Spinal cord (tissue), 10 donors: ENCODE results near the gene XAB2. TPM values are rescaled to one million over a fixed set of nuclear protein-coding genes. Genes with fewer than 3 reads are reported as not detected.

Experiments
- DNase-seq, 6 donors: peaks; one replicate each; pipeline versions ENCODE4 v3.0.0 to v3.0.0-alpha.2; 2013 to 2015; ENCODE audit warnings: low spot score in 6 of 6, low read depth in 4 of 6
- H3K27ac ChIP-seq: one replicate; pipeline ENCODE4 v1.5.1; 2013; ENCODE audit warnings: low read depth, low read length, control low read depth
- H3K27me3 ChIP-seq: one replicate; pipeline ENCODE4 v1.6.1; 2013; ENCODE audit warnings: low read length; ENCODE audit not compliant: control insufficient read depth, insufficient read depth
- H3K36me3 ChIP-seq: one replicate; pipeline ENCODE4 v1.6.1; 2013; ENCODE audit warnings: low read length; ENCODE audit not compliant: control insufficient read depth, insufficient read depth
- H3K4me1 ChIP-seq: one replicate; pipeline ENCODE4 v1.6.1; 2013; ENCODE audit warnings: low read length; ENCODE audit not compliant: control insufficient read depth, insufficient read depth
- H3K4me3 ChIP-seq: one replicate; pipeline ENCODE4 v1.5.1; 2013; ENCODE audit warnings: low read depth, low read length, control low read depth
- H3K9me3 ChIP-seq: one replicate; pipeline ENCODE4 v1.6.1; 2013; ENCODE audit warnings: low read length; ENCODE audit not compliant: control insufficient read depth, insufficient read depth
- WGBS: methylation state at CpG from one replicate; pipeline ENCODE4 v1.1.5; 2013; ENCODE audit warnings: missing lambda C conversion rate; ENCODE audit not compliant: insufficient coverage; 5-methylcytosine and 5-hydroxymethylcytosine counted together
- long read RNA-seq, 4 donors: transcript quantifications; one replicate each; lab custom pipeline, GENCODE V29; 2026
- polyA plus RNA-seq, 2 donors: library from polyadenylated mRNA; unstranded; fragments of 120-200 nt; gene quantifications; one replicate each; pipeline ENCODE4 v1.2.1, GENCODE V29; 2013; ENCODE audit not compliant: insufficient read length in 2 of 2
- total RNA-seq, 2 donors: library from RNA; depleted of rRNA in 1 of 2; stranded (reverse); fragments of 120-200 nt in 1 of 2; fragments of >200 nt in 1 of 2; gene quantifications; one replicate each; pipeline versions ENCODE4 v1.2.3 to v1.2.4, GENCODE V29; 2013 to 2014
- donor health status: healthy.

The XAB2 gene
- total RNA-seq (10 to 100 TPM; 18.6 to 29.3 TPM), polyA plus RNA-seq (10 to 100 TPM; 34.6 to 38.5 TPM)
- long read RNA-seq, donor 1, transcript XAB2-201 (19 exons, 2,667 nt), result major isoform, 6 of 6 reads
- long read RNA-seq, donor 1, partial matches to known transcripts, result 0 of 6 reads
- long read RNA-seq, donor 1, other reads (novel, unspliced or antisense), result 0 of 6 reads
- long read RNA-seq, donor 2, partial matches to known transcripts, result 0 of 1 reads
- long read RNA-seq, donor 2, other reads (novel, unspliced or antisense), result 0 of 1 reads
- long read RNA-seq, donor 3, partial matches to known transcripts, result 0 of 2 reads
- long read RNA-seq, donor 3, other reads (novel, unspliced or antisense), result 0 of 2 reads
- long read RNA-seq, donor 4, partial matches to known transcripts, result 0 of 1 reads
- long read RNA-seq, donor 4, other reads (novel, unspliced or antisense), result 0 of 1 reads

DNA sequence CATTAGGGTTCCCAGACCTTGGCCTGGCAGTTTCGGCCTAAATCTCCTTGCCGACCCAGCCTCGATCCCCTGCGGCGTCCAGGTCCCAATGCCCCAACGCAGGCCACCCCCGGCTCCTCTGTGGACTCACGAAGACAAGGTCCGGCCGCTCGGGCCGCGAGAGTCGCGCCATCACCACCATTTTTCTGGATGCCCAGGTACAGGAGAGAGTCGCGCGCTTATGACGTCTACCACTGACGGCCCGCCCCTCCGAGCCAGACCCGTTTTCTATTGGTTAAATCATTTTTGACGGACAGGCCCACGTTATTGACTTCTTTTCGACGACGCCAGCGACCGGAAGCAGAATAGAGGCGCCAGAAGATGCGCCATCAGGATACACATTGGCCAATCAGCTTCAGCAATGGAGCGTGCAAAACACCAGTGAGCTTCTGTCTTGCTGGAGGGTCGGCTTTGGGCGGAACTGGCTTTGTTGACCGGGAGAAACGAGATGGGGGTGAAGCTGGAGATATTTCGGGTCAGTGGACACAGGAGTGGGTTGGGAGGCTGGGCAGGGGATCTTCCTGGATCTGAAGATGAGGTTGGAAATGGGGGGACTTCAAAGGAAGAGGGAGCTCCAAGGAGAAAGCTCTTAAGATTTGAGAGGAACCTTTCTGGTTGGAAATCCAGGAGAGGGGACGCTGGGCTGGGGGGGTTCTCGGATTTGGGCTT, at the start of gene XAB2, which contains the start of gene PET100:
XAB2 (minus strand) TSS at position 199 of the 708 bp plus-strand sequence; CDS start at position 181, 18 bp downstream.
PET100 (plus strand) TSS at position 447 of the 708 bp plus-strand sequence; CDS start at position 488, 41 bp downstream.
- Histone ChIP-seq H3K4me3 (peak within 1 kb of the TSS; percentile 92), H3K36me3 (peaks cover 59% of the 10 kb centered on the region), H3K4me1 (peaks cover 36% of the 10 kb centered on the region), H3K9me3 (no peaks in the 10 kb centered on the region), H3K27me3 (no peaks in the 10 kb centered on the region), H3K27ac (peak within 1 kb of the TSS; percentile 29)
- peak; percentile 97 to 100 (median 98) for DNase-seq
- WGBS, result under 1% methylated on average over 40 of the region's 40 CpGs

- WGBS, result 53% methylated on average over 10 of the region's 12 CpGs
- no peak overlapping the region for H3K27ac ChIP-seq
- no peak overlapping the region for H3K4me3 ChIP-seq
- peaks cover 3% of the 10 kb centered on the region for H3K27me3 ChIP-seq
- DNase-seq, result no peak
- H3K9me3 ChIP-seq, result no peaks in the 10 kb centered on the region
- peaks cover 10% of the 10 kb centered on the region for H3K36me3 ChIP-seq
- peaks cover 22% of the 10 kb centered on the region for H3K4me1 ChIP-seq
These were observed 48.4 kb upstream of the XAB2 start for GRCh38 chr19:7677669-7678311.

DNA sequence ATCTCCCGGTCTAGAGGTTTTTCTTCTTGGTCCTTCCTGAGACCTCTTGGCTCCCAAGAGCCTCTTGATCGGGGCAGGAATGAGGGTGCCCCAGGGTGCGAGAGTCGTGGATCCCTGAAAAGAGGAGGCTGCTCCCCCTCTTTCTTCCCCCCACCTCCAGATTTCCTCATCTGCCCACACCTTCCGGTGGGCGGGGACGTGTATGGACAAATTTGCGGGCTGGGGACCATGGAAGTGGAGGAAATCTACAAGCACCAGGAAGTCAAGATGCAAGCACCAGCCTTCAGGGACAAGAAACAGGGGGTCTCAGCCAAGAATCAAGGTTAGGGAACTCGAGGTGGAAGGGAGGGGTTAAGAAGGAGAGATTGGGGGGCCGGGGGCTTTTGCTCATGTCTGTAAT, 47.5 kb upstream of the XAB2 start, which contains the start of gene MCEMP1:
MCEMP1 (plus strand) TSS at position 237 of the 400 bp plus-strand sequence; CDS start at position 268, 31 bp downstream.
- Histone ChIP-seq H3K27me3 (peaks cover 3% of the 10 kb centered on the region), H3K4me3 (no peak within 1 kb of the TSS), H3K36me3 (peaks cover 2% of the 10 kb centered on the region), H3K4me1 (peaks cover 15% of the 10 kb centered on the region), H3K9me3 (no peaks in the 10 kb centered on the region), H3K27ac (no peak within 1 kb of the TSS)
- no peak for DNase-seq
- 49% methylated on average over 7 of the region's 10 CpGs for WGBS

DNA sequence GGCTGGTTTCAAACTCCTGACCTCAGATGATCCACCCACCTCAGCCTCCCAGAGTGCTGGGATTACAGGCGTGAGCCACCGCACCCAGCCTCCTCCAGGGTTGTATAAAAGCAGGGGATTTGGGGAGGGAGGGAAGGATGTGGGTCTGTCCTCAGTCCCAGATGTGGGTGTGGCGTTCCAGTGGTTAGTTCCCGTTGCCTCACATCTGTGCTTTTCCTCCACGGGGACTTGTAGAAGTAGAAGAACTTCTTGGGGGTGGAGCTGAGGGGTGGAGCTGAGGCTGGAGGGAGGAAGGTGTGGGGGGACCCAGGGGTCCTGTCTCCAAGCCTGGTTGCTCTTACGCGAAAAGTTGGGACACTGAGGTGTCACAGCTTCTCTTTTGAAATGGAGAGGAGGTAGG, 47.0 kb upstream of the XAB2 start:
- Histone ChIP-seq H3K4me3 (no peak overlapping the region), H3K27ac (no peak overlapping the region), H3K36me3 (peaks cover 2% of the 10 kb centered on the region), H3K4me1 (peaks cover 10% of the 10 kb centered on the region), H3K9me3 (no peaks in the 10 kb centered on the region), H3K27me3 (peaks cover 3% of the 10 kb centered on the region)
- no peak for DNase-seq
- WGBS, result 36% methylated on average over 3 of the region's 7 CpGs

DNA sequence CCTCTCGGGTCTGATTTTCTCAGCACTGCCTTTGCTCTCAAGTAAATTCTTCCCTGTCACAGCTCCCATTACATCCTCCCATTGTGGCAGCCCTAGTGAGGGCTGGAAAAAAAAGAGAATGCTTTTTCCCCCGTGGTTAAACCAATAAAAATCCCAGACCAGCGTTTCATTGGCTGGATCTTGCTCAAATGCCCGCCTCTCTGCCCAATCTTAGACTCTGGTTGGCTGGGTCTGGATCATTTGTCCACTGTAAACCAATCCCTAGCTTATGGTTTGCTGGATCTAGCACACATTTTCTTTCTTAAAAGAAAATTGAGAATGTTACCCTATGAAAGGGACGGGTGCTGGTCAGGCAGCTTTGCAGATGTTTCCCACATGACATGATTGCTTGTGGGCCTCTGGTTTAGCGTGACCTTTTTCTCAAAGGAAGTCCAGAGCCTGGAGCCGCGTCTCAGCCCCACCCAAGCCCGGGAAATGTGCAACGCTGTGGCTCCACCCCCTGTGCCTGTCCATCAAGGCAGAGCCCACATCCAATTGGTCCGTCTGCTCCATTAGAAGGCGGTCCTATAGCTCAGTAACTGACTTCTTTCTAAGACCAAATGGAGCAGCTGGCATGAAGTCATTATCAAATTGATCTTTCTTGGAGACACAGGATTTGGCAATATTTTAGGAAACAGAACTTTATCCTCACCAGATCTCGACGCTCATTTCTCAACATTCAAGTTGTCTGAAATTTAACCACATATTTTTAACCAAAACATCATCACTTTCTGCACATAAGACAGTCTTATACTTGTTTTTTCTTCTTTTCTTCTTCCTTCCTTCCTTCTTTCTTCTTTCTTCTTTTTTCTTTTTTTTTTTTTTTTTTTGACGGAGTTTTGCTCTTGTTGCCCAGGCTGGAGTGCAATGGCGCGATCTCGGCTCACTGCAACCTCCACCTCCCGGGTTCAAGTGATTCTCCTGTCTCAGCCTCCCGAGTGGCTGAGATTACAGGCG, 45.0 kb upstream of the XAB2 start:
- no peaks in the 10 kb centered on the region for H3K9me3 ChIP-seq
- 45% methylated on average over 12 of the region's 21 CpGs for WGBS
- peaks cover 13% of the 10 kb centered on the region for H3K4me1 ChIP-seq
- peaks cover 3% of the 10 kb centered on the region for H3K27me3 ChIP-seq
- DNase-seq, result peak in 2 of 6 donors; percentile 72 to 84
- no peak overlapping the region for H3K27ac ChIP-seq
- H3K4me3 ChIP-seq, result no peak overlapping the region
- H3K36me3 ChIP-seq, result no peaks in the 10 kb centered on the region

DNA sequence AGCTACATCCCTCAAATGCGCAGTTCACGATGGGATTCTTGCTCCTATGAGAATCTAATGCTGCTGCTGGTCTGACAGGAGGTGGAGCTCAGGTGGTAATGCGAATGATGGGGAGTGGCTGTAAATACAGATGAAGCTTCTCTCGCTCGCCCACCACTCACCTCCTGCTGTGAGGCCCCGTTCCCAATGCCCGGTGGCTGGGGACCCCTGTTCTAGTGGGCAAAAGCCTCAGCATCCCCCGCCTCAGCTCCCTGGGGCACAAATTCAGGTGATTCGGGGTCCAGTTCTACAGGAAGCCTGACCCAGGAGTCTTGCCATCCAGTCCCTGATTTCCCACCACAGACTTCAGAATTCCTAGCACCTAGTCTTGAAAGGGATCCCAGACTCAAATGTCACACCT, 43.2 kb upstream of the XAB2 start:
- 39% methylated on average over 6 of the region's 9 CpGs for WGBS
- DNase-seq, result no peak
- Histone ChIP-seq H3K27me3 (peaks cover 3% of the 10 kb centered on the region), H3K36me3 (no peaks in the 10 kb centered on the region), H3K27ac (no peak overlapping the region), H3K4me1 (peaks cover 13% of the 10 kb centered on the region), H3K9me3 (no peaks in the 10 kb centered on the region), H3K4me3 (no peak overlapping the region)

DNA sequence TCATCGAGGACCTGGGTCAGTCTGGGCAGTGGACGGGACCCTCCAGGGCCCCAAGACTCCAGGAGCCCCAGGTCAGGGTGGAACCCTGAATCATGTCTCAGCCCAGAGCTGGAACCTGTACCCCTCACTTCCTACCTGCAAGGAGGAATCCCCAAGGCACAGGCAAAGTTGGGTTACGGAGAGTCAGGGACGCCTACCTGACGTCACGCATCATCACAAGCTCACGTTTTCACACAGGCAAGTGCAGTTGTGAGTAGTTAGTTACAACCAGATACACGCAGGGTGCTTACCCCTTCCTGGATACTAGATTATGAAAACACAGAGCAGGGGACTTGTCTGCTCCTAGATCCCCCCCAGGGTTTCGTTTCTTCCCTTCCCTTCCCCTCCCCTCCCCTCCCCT, 41.4 kb upstream of the XAB2 start:
- no peaks in the 10 kb centered on the region for H3K9me3 ChIP-seq
- H3K4me3 ChIP-seq, result no peak overlapping the region
- H3K36me3 ChIP-seq, result no peaks in the 10 kb centered on the region
- H3K27me3 ChIP-seq, result no peaks in the 10 kb centered on the region
- peak in 1 of 6 donors; percentile 3 for DNase-seq
- WGBS, result 39% methylated on average over 8 of the region's 9 CpGs
- H3K27ac ChIP-seq, result no peak overlapping the region
- H3K4me1 ChIP-seq, result peaks cover 13% of the 10 kb centered on the region

DNA sequence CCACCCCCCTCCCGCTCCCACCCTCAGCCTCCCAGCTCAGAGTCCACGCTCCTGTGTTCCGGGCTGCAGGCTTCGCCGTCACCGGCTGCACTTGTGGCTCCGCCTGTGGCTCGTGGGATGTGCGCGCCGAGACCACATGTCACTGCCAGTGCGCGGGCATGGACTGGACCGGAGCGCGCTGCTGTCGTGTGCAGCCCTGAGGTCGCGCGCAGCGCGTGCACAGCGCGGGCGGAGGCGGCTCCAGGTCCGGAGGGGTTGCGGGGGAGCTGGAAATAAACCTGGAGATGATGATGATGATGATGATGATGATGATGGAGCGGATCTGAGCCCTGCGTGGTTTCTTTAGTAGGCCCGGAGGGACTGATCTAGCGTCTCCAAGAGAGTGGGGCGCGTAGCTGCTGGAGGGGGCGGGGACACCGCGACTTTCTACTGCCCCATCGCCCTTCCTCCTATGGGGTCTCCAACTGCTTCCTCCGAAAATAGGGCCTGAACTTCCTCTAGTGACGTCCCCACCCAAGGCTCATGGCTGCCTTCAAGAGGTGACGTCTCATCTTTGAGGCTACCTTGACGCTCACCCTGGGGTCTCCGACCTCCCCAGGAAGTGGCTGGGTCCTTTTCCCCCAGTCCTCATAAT, 40.9 kb upstream of the XAB2 start:
- Histone ChIP-seq H3K4me3 (peak overlapping the region; percentile 9), H3K27me3 (no peaks in the 10 kb centered on the region), H3K4me1 (peaks cover 13% of the 10 kb centered on the region), H3K9me3 (no peaks in the 10 kb centered on the region), H3K36me3 (no peaks in the 10 kb centered on the region), H3K27ac (no peak overlapping the region)
- 3% methylated on average over 40 of the region's 43 CpGs for WGBS
- peak in 2 of 6 donors; percentile 75 to 84 for DNase-seq
